Gastroesophageal sphincter (tissue), 3 donors: ENCODE measurements around the gene H1-8.

ENCODE experiments used
- POLR2A ChIP-seq, 2 donors: fragments of 450-650 bp; IDR thresholded peaks; one replicate each; pipeline ENCODE4 v1.6.1; 2017; ENCODE audit warnings: antibody characterized with exemption in 2 of 2, mild to moderate bottlenecking in 2 of 2, moderate library complexity in 1 of 2
- TF ChIP-seq, protein P1 (sequence below), 4 experiments: fragments of 200-600 bp in 2 of 4; fragments of 450-650 bp in 2 of 4; sonication (generic) in 1 of 4; IDR thresholded peaks; one replicate each; pipeline ENCODE4 v1.5.1; 2017 to 2019; ENCODE audit warnings: antibody characterized with exemption in 4 of 4, mild to moderate bottlenecking in 2 of 4, moderate library complexity in 2 of 4

DNA sequence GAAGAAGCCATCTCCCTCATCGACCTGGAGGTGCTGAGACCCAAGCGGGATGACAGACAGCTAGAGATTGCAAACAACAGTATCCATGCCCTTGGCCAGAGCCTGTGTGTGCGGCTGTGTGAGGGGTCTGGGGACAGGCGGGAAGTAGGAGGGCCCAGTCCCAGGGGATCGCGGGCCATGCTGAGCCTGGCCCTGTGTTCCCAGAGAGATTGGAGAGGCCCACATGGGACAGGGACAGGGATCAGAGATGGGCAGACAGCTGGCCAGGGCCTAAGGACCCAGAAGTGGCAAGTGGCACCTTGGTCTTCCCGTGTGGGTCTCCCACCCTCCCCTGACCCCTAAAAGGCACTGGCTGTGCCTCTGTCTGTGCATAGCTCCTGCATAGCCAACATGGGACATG is 25.5 kb upstream of the H1-8 start:
- no peak for TF ChIP-seq POLR2A (IDR thresholded peaks at IDR 0.05)
- TF ChIP-seq, protein P1, sequence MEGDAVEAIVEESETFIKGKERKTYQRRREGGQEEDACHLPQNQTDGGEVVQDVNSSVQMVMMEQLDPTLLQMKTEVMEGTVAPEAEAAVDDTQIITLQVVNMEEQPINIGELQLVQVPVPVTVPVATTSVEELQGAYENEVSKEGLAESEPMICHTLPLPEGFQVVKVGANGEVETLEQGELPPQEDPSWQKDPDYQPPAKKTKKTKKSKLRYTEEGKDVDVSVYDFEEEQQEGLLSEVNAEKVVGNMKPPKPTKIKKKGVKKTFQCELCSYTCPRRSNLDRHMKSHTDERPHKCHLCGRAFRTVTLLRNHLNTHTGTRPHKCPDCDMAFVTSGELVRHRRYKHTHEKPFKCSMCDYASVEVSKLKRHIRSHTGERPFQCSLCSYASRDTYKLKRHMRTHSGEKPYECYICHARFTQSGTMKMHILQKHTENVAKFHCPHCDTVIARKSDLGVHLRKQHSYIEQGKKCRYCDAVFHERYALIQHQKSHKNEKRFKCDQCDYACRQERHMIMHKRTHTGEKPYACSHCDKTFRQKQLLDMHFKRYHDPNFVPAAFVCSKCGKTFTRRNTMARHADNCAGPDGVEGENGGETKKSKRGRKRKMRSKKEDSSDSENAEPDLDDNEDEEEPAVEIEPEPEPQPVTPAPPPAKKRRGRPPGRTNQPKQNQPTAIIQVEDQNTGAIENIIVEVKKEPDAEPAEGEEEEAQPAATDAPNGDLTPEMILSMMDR (IDR thresholded peaks at IDR 0.05): no peak
